HEK293T (cell line): ENCODE results near the gene FHOD1.

Experiments used
- CTCF ChIA-PET: fragments of 350-600 bp; formaldehyde crosslinking; extraction: SDS; loops from one replicate; lab custom pipeline; 2021; ENCODE audit warnings: antibody characterized with exemption, inconsistent platforms; lab: Yijun Ruan, JAX
- POLR2A ChIA-PET: fragments of 350-600 bp; formaldehyde crosslinking; extraction: SDS; loops from one replicate; lab custom pipeline; 2020; ENCODE audit warnings: antibody characterized with exemption, inconsistent platforms; lab: Yijun Ruan, JAX
- DNase-seq: peaks from one replicate; pipeline ENCODE4 v3.0.0; 2012; ENCODE audit warnings: mixed read lengths; ENCODE audit errors: extremely low spot score
- ARNT ChIP-seq: fragments of 450-650 bp; IDR thresholded peaks from 2 replicates; pipeline ENCODE4 v1.6.1; 2017; ENCODE audit warnings: mild to moderate bottlenecking
- BHLHE40 ChIP-seq: fragments of 450-650 bp; IDR thresholded peaks from 2 replicates; pipeline ENCODE4 v1.6.1; 2016; ENCODE audit warnings: mild to moderate bottlenecking, moderate library complexity, borderline replicate concordance
- CTBP1 ChIP-seq: fragments of 450-650 bp; IDR thresholded peaks from 2 replicates; pipeline ENCODE4 v1.6.1; 2016; ENCODE audit warnings: borderline replicate concordance
- ELF4 ChIP-seq: fragments of 450-650 bp; IDR thresholded peaks from 2 replicates; pipeline ENCODE4 v1.6.1; 2017; ENCODE audit warnings: antibody characterized with exemption
- FOXA1 ChIP-seq: fragments of 450-650 bp; IDR thresholded peaks from 2 replicates; pipeline ENCODE4 v1.6.1; 2016; ENCODE audit warnings: mild to moderate bottlenecking
- FOXK2 ChIP-seq: fragments of 450-650 bp; IDR thresholded peaks from 2 replicates; pipeline ENCODE4 v1.6.1; 2016; ENCODE audit warnings: mild to moderate bottlenecking
- FOXM1 ChIP-seq: fragments of 450-650 bp; IDR thresholded peaks from 2 replicates; pipeline ENCODE4 v1.6.1; 2017; ENCODE audit warnings: mild to moderate bottlenecking, borderline replicate concordance
- HDGF ChIP-seq: fragments of 450-650 bp; IDR thresholded peaks from 2 replicates; pipeline ENCODE4 v1.6.1; 2017; ENCODE audit warnings: antibody characterized with exemption, borderline replicate concordance
- L3MBTL2 ChIP-seq: fragments of 450-650 bp; conservative IDR thresholded peaks from 2 replicates; pipeline ENCODE4 v1.6.1; 2016; ENCODE audit warnings: mild to moderate bottlenecking
- LEF1 ChIP-seq: fragments of 450-650 bp; IDR thresholded peaks from 2 replicates; pipeline ENCODE4 v1.6.1; 2017; ENCODE audit warnings: mild to moderate bottlenecking, borderline replicate concordance
- NFRKB ChIP-seq: fragments of 450-650 bp; IDR thresholded peaks from 2 replicates; pipeline ENCODE4 v1.6.1; 2016; ENCODE audit warnings: mild to moderate bottlenecking, moderate library complexity
- PKNOX1 ChIP-seq: fragments of 450-650 bp; IDR thresholded peaks from 2 replicates; pipeline ENCODE4 v1.6.1; 2016
- SP1 ChIP-seq: fragments of 450-650 bp; IDR thresholded peaks from 2 replicates; pipeline ENCODE4 v1.6.1; 2017
- SUZ12 ChIP-seq: fragments of 450-650 bp; IDR thresholded peaks from 2 replicates; pipeline ENCODE4 v1.6.1; 2016; ENCODE audit warnings: mild to moderate bottlenecking
- TARDBP ChIP-seq: fragments of 450-650 bp; IDR thresholded peaks from 2 replicates; pipeline ENCODE4 v1.6.1; 2016
- ZNF384 ChIP-seq: fragments of 450-650 bp; IDR thresholded peaks from 2 replicates; pipeline ENCODE4 v1.6.1; 2016

The FHOD1 gene

DNA sequence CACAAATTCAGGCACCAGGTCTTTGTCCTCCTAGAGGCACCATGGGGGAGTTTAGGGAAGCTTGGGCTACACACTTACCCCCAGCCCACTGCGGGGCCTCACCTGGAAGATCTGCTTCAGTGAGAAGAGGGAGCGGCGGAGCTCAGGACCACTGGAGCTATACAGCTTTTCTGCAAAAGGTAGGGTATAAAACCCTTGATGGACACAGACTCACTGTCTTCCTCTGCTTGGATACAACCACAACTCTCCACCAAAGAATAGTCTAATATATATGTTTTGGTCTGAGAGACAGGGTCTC, 9.1 kb downstream of the FHOD1 start:
- TF ChIP-seq FOXK2: no peak
- no peak for TF ChIP-seq ZNF384
- no peak for TF ChIP-seq ARNT
- no peak for TF ChIP-seq TARDBP
- TF ChIP-seq CTBP1: no peak
- TF ChIP-seq LEF1: no peak
- no peak for TF ChIP-seq SP1
- no peak for TF ChIP-seq HDGF
- TF ChIP-seq BHLHE40: no peak
- TF ChIP-seq PKNOX1: no peak
- no peak for TF ChIP-seq FOXA1
- TF ChIP-seq L3MBTL2: no peak
- no peak for TF ChIP-seq SUZ12
- no peak for TF ChIP-seq NFRKB
- TF ChIP-seq FOXM1: no peak
- no peak for TF ChIP-seq ELF4
- POLR2A ChIA-PET: interaction anchor here (2.6 to 4.9 kb wide), 2 partner anchors 10 to 11 kb away, joined by 10 to 41 read pairs; partner anchors contain the start of genes FHOD1, SLC9A5 and TMEM208
- DNase-seq: no peak
- CTCF ChIA-PET: no interaction called here

- CTCF ChIA-PET: interaction anchor here (0.5 kb wide), 1 partner anchor 21 kb away, joined by 8 read pairs; no protein-coding TSS in a partner anchor
- TF ChIP-seq LEF1 (no peak), ZNF384 (no peak), SP1 (no peak), BHLHE40 (no peak), PKNOX1 (no peak), TARDBP (no peak), HDGF (no peak)
- POLR2A ChIA-PET: interaction anchor here (1.1 to 4.9 kb wide), 3 partner anchors 10 to 277 kb away, joined by 3 to 41 read pairs (median 10); partner anchors contain the start of genes CES3, FHOD1, SLC9A5 and TMEM208
- DNase-seq: no peak
These were observed 9.6 kb downstream of the FHOD1 start for GRCh38 chr16:67237396-67238277.

- POLR2A ChIA-PET: interaction anchor here (1.1 to 4.9 kb wide), 3 partner anchors 10 to 276 kb away, joined by 3 to 41 read pairs (median 22); partner anchors contain the start of genes CES3, FHOD1, SLC9A5 and TMEM208
These were observed 10.5 kb downstream of the FHOD1 start for GRCh38 chr16:67236563-67237395.

DNA sequence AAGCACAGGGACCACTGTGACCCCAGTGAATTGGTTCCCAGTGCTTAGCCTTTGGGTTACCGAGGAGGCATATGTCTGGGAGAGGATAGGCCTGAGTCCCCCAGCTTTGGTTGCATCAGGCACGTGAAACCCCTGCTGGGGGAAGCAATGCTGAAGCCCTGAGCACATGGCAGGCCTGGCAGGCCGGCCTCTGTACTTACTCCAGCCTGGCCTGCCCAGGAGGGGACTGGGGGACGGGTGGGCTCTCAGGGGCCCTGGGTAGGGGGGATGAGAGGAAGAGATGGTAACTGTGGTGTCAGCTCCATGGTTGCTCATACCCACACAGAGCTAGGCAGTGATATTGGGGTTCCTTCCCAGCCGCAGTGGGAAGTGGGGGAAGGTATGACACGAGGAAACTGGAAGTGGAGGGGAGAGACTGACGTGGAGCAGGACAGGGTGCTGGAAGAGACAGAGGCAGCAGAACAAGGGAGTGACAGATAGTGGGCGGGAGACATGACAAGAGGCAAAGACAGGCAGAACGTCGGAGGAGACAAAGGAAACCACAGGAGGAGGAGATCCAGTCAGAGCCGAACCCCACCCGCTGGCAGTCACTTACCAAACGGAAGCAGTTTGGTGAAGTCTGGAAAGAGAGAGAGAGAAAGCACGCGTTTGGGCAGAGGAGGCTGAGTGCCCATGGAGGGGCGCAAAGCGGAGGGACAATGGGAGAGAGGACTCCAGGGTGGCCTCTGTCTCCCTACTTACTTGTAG, 11.3 kb downstream of the FHOD1 start:
- POLR2A ChIA-PET: interaction anchor here (1.1 to 4.9 kb wide), 4 partner anchors 9 to 275 kb away, joined by 3 to 41 read pairs (median 12); partner anchors contain the start of genes CES3, FHOD1, SLC9A5 and TMEM208
- CTCF ChIA-PET: no interaction called here
- DNase-seq: no peak
- no peak for TF ChIP-seq CTBP1
- TF ChIP-seq TARDBP: no peak
- no peak for TF ChIP-seq NFRKB
- no peak for TF ChIP-seq ELF4
- no peak for TF ChIP-seq SUZ12
- TF ChIP-seq HDGF: no peak
- TF ChIP-seq FOXK2: no peak
- TF ChIP-seq L3MBTL2: no peak
- TF ChIP-seq BHLHE40: no peak
- TF ChIP-seq FOXM1: no peak
- TF ChIP-seq ARNT: no peak
- TF ChIP-seq LEF1: no peak

More at GRCh38 chr16:67236563-67237395, 10.5 kb downstream of the FHOD1 start:
- CTCF ChIA-PET: interaction anchor here (0.5 kb wide), 1 partner anchor 22 kb away, joined by 8 read pairs; no protein-coding TSS in a partner anchor
- peak; percentile 97 for DNase-seq
- TF ChIP-seq SP1 (no peak), FOXK2 (no peak), L3MBTL2 (no peak), HDGF (no peak), CTBP1 (no peak)

DNA sequence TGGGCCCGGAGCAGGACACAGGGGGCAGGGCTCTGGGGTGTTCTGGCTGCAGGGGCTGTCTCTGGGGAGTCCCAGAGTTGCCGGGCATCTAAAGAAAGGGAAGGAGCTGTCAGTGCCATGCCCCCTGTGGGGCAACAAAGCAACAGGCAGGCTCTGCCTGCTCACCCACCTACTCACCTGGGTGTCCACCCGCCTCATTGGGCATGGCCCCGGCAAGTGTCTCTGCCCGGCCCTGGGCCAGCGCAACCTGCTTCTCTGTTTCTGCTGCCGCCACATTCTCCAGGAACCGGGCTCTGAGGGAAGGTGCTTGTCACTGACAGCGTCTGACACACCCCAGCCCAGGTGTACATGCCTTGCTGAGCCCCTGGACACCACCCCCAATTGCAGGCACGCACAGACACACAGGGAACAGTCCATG, 13.1 kb downstream of the FHOD1 start:
- POLR2A ChIA-PET: interaction anchor here (0.7 to 0.9 kb wide), 2 partner anchors 8 to 11 kb away, joined by 3 to 4 read pairs; no protein-coding TSS in a partner anchor
- no peak for DNase-seq
- CTCF ChIA-PET: no interaction called here
- no peak for TF ChIP-seq BHLHE40
- no peak for TF ChIP-seq ARNT
- TF ChIP-seq TARDBP: no peak
- no peak for TF ChIP-seq NFRKB
- TF ChIP-seq ZNF384: no peak
- no peak for TF ChIP-seq FOXM1
- no peak for TF ChIP-seq SP1
- TF ChIP-seq FOXA1: no peak
- no peak for TF ChIP-seq L3MBTL2
- TF ChIP-seq PKNOX1: no peak
- no peak for TF ChIP-seq CTBP1
- TF ChIP-seq SUZ12: no peak
- no peak for TF ChIP-seq ELF4
- no peak for TF ChIP-seq FOXK2
- TF ChIP-seq LEF1: no peak
- no peak for TF ChIP-seq HDGF
